GM12892 (cell line): Measurements from ENCODE around the gene FAXC.

ENCODE experiments used
- POLR2A ChIP-seq: IDR thresholded peaks from 2 replicates; pipeline ENCODE4 v1.6.1; 2011; ENCODE audit warnings: low read depth, low read length, control low read depth
- POLR2AphosphoS5 ChIP-seq: IDR thresholded peaks from 2 replicates; pipeline ENCODE4 v1.6.1; 2011; ENCODE audit warnings: low read depth, low read length, control low read depth
- TAF1 ChIP-seq: IDR thresholded peaks from 2 replicates; pipeline ENCODE4 v1.6.1; 2011; ENCODE audit warnings: low read depth, mild to moderate bottlenecking, control low read depth, low read length, borderline replicate concordance

GRCh38 chr6:99362678-99363268, 13.3 kb upstream of the FAXC start:
- TF ChIP-seq POLR2A, result no peak
- TF ChIP-seq POLR2AphosphoS5, result no peak
- TF ChIP-seq TAF1, result no peak
